Panc1 (cell line): ENCODE results near the gene SCUBE3.

Experiments used
- CTCF ChIP-seq: fragments of 450-650 bp; IDR thresholded peaks from 2 replicates; pipeline ENCODE4 v1.5.1; 2017; ENCODE audit warnings: mild to moderate bottlenecking
- POLR2AphosphoS5 ChIP-seq: IDR thresholded peaks from 2 replicates; pipeline ENCODE4 v1.6.1; 2012; ENCODE audit warnings: mild to moderate bottlenecking, low read depth, low read length, moderate library complexity
- SIN3A ChIP-seq: IDR thresholded peaks from 2 replicates; pipeline ENCODE4 v1.6.1; 2012; ENCODE audit warnings: low read depth, mild to moderate bottlenecking, low read length, moderate library complexity, borderline replicate concordance; ENCODE audit not compliant: insufficient read depth
- TF ChIP-seq, protein P1 (sequence below), 2 experiments: IDR thresholded peaks; 2 replicates each; pipeline ENCODE4 v1.6.1; 2011 to 2012; ENCODE audit warnings: low read depth in 2 of 2, control low read depth in 1 of 2, low read length in 1 of 2, mild to moderate bottlenecking in 1 of 2, moderate library complexity in 1 of 2; ENCODE audit not compliant: insufficient read depth in 1 of 2

- no peak for TF ChIP-seq CTCF
- no peak for TF ChIP-seq POLR2AphosphoS5
- no peak for TF ChIP-seq SIN3A
- TF ChIP-seq, protein P1, sequence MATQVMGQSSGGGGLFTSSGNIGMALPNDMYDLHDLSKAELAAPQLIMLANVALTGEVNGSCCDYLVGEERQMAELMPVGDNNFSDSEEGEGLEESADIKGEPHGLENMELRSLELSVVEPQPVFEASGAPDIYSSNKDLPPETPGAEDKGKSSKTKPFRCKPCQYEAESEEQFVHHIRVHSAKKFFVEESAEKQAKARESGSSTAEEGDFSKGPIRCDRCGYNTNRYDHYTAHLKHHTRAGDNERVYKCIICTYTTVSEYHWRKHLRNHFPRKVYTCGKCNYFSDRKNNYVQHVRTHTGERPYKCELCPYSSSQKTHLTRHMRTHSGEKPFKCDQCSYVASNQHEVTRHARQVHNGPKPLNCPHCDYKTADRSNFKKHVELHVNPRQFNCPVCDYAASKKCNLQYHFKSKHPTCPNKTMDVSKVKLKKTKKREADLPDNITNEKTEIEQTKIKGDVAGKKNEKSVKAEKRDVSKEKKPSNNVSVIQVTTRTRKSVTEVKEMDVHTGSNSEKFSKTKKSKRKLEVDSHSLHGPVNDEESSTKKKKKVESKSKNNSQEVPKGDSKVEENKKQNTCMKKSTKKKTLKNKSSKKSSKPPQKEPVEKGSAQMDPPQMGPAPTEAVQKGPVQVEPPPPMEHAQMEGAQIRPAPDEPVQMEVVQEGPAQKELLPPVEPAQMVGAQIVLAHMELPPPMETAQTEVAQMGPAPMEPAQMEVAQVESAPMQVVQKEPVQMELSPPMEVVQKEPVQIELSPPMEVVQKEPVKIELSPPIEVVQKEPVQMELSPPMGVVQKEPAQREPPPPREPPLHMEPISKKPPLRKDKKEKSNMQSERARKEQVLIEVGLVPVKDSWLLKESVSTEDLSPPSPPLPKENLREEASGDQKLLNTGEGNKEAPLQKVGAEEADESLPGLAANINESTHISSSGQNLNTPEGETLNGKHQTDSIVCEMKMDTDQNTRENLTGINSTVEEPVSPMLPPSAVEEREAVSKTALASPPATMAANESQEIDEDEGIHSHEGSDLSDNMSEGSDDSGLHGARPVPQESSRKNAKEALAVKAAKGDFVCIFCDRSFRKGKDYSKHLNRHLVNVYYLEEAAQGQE (IDR thresholded peaks at IDR 0.05; ENCODE audit: insufficient read depth in 1 of 2, low read depth in 2 of 2, low read length in 1 of 2), result no peak
These were observed 78.7 kb downstream of the SCUBE3 start for GRCh38 chr6:35292494-35292893.
